Loucy (cell line): Measurements from ENCODE around the gene NPTX1.

Experiments
- CTCF ChIP-seq: fragments of 200-600 bp; sonication (generic); conservative IDR thresholded peaks from 2 replicates; pipeline ENCODE4 v1.5.1; 2014; ENCODE audit warnings: mild to moderate bottlenecking, antibody characterized with exemption, low read length
- EZH2phosphoT487 ChIP-seq: fragments of 200-600 bp; IDR thresholded peaks from 2 replicates; pipeline ENCODE4 v1.6.1; 2018; ENCODE audit warnings: antibody characterized with exemption, mild to moderate bottlenecking, moderate library complexity, borderline replicate concordance

- no peak for TF ChIP-seq CTCF
- no peak for TF ChIP-seq EZH2phosphoT487
These were observed 2.7 kb downstream of the NPTX1 start for GRCh38 chr17:80473701-80474100.
